ENCODE measurements around the gene ARID3A.

The ARID3A gene

DNA sequence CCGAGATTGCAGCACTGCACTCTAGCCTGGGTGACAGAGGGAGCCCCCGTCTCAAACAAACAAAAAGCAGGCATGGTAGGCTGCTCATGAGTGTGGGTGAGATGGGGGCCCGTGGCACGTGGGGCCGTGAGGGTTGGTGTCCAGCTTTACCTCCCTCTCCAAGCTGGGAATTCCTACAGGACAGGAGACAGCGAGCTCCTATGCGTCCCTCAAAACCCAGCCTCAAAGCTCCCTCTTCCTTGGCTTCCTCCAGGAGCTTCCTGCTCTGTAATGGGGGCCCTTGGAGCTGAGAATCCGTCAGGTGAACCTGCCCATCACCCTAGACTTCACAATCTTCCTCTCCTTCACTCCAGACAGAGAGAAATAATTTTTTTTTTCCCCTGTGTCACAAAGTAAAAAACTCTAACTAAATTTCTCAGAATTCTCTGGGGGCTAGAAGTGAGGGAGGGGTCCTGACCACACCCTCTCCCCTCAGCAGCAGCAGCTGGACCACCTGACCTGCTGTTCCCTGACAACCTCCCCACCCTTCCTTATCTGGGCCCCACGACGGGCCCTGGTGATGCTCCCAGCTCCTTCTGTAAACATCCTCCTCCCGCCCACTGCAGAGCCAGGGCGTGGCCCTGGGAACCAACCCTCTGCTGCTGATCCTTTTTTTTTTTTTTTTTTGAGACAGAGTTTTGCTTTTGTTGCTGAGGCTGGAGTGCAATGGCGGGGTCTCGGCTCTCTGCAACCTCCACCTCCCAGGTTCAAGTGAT, 36.2 kb downstream of the ARID3A start:
- TF ChIP-seq, protein P1, sequence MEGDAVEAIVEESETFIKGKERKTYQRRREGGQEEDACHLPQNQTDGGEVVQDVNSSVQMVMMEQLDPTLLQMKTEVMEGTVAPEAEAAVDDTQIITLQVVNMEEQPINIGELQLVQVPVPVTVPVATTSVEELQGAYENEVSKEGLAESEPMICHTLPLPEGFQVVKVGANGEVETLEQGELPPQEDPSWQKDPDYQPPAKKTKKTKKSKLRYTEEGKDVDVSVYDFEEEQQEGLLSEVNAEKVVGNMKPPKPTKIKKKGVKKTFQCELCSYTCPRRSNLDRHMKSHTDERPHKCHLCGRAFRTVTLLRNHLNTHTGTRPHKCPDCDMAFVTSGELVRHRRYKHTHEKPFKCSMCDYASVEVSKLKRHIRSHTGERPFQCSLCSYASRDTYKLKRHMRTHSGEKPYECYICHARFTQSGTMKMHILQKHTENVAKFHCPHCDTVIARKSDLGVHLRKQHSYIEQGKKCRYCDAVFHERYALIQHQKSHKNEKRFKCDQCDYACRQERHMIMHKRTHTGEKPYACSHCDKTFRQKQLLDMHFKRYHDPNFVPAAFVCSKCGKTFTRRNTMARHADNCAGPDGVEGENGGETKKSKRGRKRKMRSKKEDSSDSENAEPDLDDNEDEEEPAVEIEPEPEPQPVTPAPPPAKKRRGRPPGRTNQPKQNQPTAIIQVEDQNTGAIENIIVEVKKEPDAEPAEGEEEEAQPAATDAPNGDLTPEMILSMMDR (IDR thresholded peaks at IDR 0.05; ENCODE audit: low read length): no peak
- TF ChIP-seq EZH2 (optimal IDR thresholded peaks at IDR 0.05; ENCODE audit: low read depth, low read length): no peak
- peaks cover 3% of the 10 kb centered on the region; the same call in 1 of the 2 replicates for H3K36me3 ChIP-seq (replicated peaks; ENCODE audit: insufficient read depth, low read length)

GRCh38 chr19:962683-963400, 37.0 kb downstream of the ARID3A start:
- no peaks in the 10 kb centered on the region for H4K20me1 ChIP-seq (ENCODE audit: insufficient read depth, low read length)
- no peaks in the 10 kb centered on the region for H3F3A ChIP-seq (ENCODE audit: insufficient read depth, low read length)
- H3K79me2 ChIP-seq (ENCODE audit: low read length): no peaks in the 10 kb centered on the region
- H3K9ac ChIP-seq (ENCODE audit: low read length): no peak overlapping the region
- DNase-seq: no peak
- H3K4me3 ChIP-seq (ENCODE audit: low read length): no peak overlapping the region
- H3K9me2 ChIP-seq (replicated peaks; ENCODE audit: insufficient read depth, low read length): no peaks in the 10 kb centered on the region
- H3K36me3 ChIP-seq (replicated peaks; ENCODE audit: insufficient read depth, low read length): peaks cover 3% of the 10 kb centered on the region; the same call in 1 of the 2 replicates
- no peak overlapping the region for H3K4me2 ChIP-seq (ENCODE audit: low read depth, low read length)
- no peak overlapping the region for H3K27ac ChIP-seq (ENCODE audit: low read length)
- H2AFZ ChIP-seq (ENCODE audit: low read length): no peak overlapping the region
- TF ChIP-seq EZH2phosphoT487 (IDR thresholded peaks at IDR 0.05; ENCODE audit: low read length): no peak
- TF ChIP-seq, protein P1 (IDR thresholded peaks at IDR 0.05; ENCODE audit: low read length): no peak
- TF ChIP-seq EZH2 (optimal IDR thresholded peaks at IDR 0.05; ENCODE audit: low read depth, low read length): no peak
- H3K27me3 ChIP-seq (replicated peaks; ENCODE audit: insufficient read depth, low read length): no peaks in the 10 kb centered on the region
- H3K4me1 ChIP-seq (ENCODE audit: low read length): no peaks in the 10 kb centered on the region
- H3K9me3 ChIP-seq (replicated peaks; ENCODE audit: insufficient read depth, low read length): no peaks in the 10 kb centered on the region

More for the DNA sequence above, 36.2 kb downstream of the ARID3A start:
- no peak overlapping the region for H2AFZ ChIP-seq (ENCODE audit: low read length)
- H3K79me2 ChIP-seq (ENCODE audit: low read length): no peaks in the 10 kb centered on the region
- no peak overlapping the region for H3K4me2 ChIP-seq (ENCODE audit: low read depth, low read length)
- no peak for DNase-seq
- H3K27ac ChIP-seq (ENCODE audit: low read length): no peak overlapping the region
- no peaks in the 10 kb centered on the region for H3K9me3 ChIP-seq (replicated peaks; ENCODE audit: insufficient read depth, low read length)
- no peaks in the 10 kb centered on the region for H4K20me1 ChIP-seq (ENCODE audit: insufficient read depth, low read length)
- no peaks in the 10 kb centered on the region for H3F3A ChIP-seq (ENCODE audit: insufficient read depth, low read length)
- no peaks in the 10 kb centered on the region for H3K4me1 ChIP-seq (ENCODE audit: low read length)
- H3K9ac ChIP-seq (ENCODE audit: low read length): no peak overlapping the region
- no peak overlapping the region for H3K4me3 ChIP-seq (ENCODE audit: low read length)
- H3K9me2 ChIP-seq (replicated peaks; ENCODE audit: insufficient read depth, low read length): no peaks in the 10 kb centered on the region
- H3K27me3 ChIP-seq (replicated peaks; ENCODE audit: insufficient read depth, low read length): no peaks in the 10 kb centered on the region

DNA sequence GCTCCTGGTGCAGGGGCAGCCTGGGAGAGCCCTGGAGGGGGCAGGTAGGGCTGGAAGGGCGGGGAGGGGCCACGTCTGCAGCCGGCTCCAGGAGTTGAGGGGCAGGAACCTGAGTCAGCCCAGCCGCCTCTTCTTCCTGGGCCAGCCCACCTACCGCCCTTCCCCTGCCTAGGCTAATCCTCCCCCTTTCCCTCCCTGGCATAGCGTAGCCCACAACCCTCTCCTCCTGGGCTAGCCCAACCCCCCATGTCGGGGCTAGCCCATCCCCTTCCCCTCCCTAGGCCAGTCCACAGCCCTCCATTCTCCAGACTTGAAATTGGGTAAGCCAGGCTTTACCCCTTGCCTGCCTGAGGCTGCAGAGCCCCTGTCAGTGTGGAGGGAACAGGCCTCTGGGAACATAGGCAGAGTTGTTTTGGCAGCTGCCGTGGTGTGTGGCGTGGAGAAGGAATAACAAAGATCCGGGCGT, 37.7 kb downstream of the ARID3A start:
- H3K4me3 ChIP-seq (ENCODE audit: low read length): no peak overlapping the region
- H3K4me1 ChIP-seq (ENCODE audit: low read length): no peaks in the 10 kb centered on the region
- no peak for DNase-seq
- no peaks in the 10 kb centered on the region for H3K79me2 ChIP-seq (ENCODE audit: low read length)
- H3F3A ChIP-seq (ENCODE audit: insufficient read depth, low read length): no peaks in the 10 kb centered on the region
- H3K27me3 ChIP-seq (replicated peaks; ENCODE audit: insufficient read depth, low read length): no peaks in the 10 kb centered on the region
- no peak overlapping the region for H3K4me2 ChIP-seq (ENCODE audit: low read depth, low read length)
- H3K9me3 ChIP-seq (replicated peaks; ENCODE audit: insufficient read depth, low read length): no peaks in the 10 kb centered on the region
- no peak overlapping the region for H2AFZ ChIP-seq (ENCODE audit: low read length)
- H4K20me1 ChIP-seq (ENCODE audit: insufficient read depth, low read length): no peaks in the 10 kb centered on the region
- H3K36me3 ChIP-seq (replicated peaks; ENCODE audit: insufficient read depth, low read length): peaks cover 6% of the 10 kb centered on the region; the same call in 1 of the 2 replicates
- TF ChIP-seq EZH2 (optimal IDR thresholded peaks at IDR 0.05; ENCODE audit: low read depth, low read length) (no peak), EZH2phosphoT487 (IDR thresholded peaks at IDR 0.05; ENCODE audit: low read length) (no peak)
- TF ChIP-seq, protein P1 (IDR thresholded peaks at IDR 0.05; ENCODE audit: low read length): no peak
- no peak overlapping the region for H3K27ac ChIP-seq (ENCODE audit: low read length)
- H3K9me2 ChIP-seq (replicated peaks; ENCODE audit: insufficient read depth, low read length): no peaks in the 10 kb centered on the region
- H3K9ac ChIP-seq (ENCODE audit: low read length): no peak overlapping the region

All from MM.1S (cell line).